ENCODE results near the gene ATE1.

Gene ATE1

DNA sequence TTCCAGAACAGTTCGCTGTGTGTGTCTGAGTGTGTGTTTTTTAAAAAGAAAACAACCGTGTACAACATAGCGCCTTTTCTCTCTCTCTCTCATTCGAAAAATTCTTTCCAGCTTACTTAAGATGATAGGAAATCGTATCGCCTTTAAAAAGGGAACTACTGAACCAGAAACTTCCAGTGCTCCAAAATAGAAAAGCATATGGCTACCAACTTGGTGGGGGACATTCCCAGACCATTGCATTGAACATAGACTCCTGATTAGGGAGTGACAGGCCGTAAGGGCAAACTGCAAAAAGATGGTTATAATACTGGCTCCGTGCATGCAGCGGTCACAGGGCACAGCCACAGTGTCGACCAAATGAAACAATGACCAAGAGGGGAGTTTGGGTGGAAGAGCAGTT, 235.2 kb downstream of the ATE1 start:
- no peak for DNase-seq

DNA sequence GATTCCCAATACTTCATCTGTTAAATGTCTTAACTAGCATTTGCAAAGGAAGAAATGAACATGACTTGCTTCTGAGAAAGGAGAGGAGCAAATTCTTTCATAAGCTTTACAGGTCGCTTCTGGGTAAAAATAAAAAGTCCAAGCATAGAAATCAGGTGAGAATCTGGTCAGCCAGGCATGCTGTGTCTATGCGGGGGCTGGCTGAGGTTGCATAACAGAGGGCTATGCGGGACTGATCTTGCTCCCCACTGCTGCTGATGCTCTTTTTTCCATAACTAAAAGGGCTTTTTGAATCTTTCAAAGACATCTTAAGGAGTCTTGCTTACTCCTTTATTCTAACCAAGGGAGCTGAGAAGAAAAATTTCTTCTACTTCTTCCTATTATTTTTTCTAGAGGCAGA, 236.9 kb downstream of the ATE1 start:
- DNase-seq: no peak
